A673 (cell line): Measurements from ENCODE around the gene PCP2. TPM values are rescaled to one million over a fixed set of nuclear protein-coding genes. Genes with fewer than 3 reads are reported as not detected.
A peak's percentile ranks its signal among the peaks of the same experiment; 100 is the strongest.

Source experiments
- BruUV-seq: library from RNA; stranded (reverse); fragments of 400-500 nt; replicated peaks from 2 replicates; lab custom pipeline; 2021; lab: Mats Ljungman, UMichigan
- CTCF ChIA-PET: fragments of 300-600 bp; sonication (Branson Sonifier 250); formaldehyde crosslinking; loops from one replicate; lab custom pipeline; 2022; ENCODE audit warnings: antibody characterized with exemption; lab: Charles Lee
- POLR2A ChIA-PET: fragments of 300-600 bp; sonication (Branson Sonifier 250); formaldehyde crosslinking; loops from one replicate; lab custom pipeline; 2022; ENCODE audit warnings: antibody characterized with exemption; ENCODE audit not compliant: low non-redundant PET; lab: Charles Lee
- DNase-seq: peaks from one replicate; pipeline ENCODE4 v3.0.0-alpha.2; 2015; ENCODE audit warnings: low spot score
- H3K27ac ChIP-seq: fragments of 200-600 bp; sonication (generic); 2 replicates; pipeline ENCODE4 v1.5.1; 2016; ENCODE audit warnings: mixed run types, low read depth, mild to moderate bottlenecking, mixed read lengths, antibody characterized with exemption, low read length; ENCODE audit not compliant: poor library complexity, severe bottlenecking
- H3K27me3 ChIP-seq: fragments of 200-600 bp; sonication (generic); replicated peaks from 2 replicates; pipeline ENCODE4 v1.6.1; 2017; ENCODE audit warnings: mixed run types, low read depth, mild to moderate bottlenecking, mixed read lengths, antibody characterized with exemption, low read length; ENCODE audit not compliant: insufficient read depth, poor library complexity
- H3K36me3 ChIP-seq: fragments of 200-600 bp; sonication (generic); 2 replicates; pipeline ENCODE4 v1.6.1; 2016; ENCODE audit warnings: mixed run types, mild to moderate bottlenecking, mixed read lengths, antibody characterized with exemption, low read length; ENCODE audit not compliant: insufficient read depth, poor library complexity, severe bottlenecking
- H3K4me1 ChIP-seq: fragments of 200-600 bp; sonication (generic); 2 replicates; pipeline ENCODE4 v1.6.1; 2017; ENCODE audit warnings: mixed run types, mild to moderate bottlenecking, mixed read lengths, antibody characterized with exemption, low read length; ENCODE audit not compliant: insufficient read depth, poor library complexity, severe bottlenecking
- H3K4me3 ChIP-seq: fragments of 200-600 bp; sonication (generic); 2 replicates; pipeline ENCODE4 v1.5.1; 2016; ENCODE audit warnings: low read depth, mixed run types, mild to moderate bottlenecking, mixed read lengths, low read length; ENCODE audit not compliant: poor library complexity, severe bottlenecking
- H3K9me3 ChIP-seq: fragments of 200-600 bp; sonication (generic); 2 replicates; pipeline ENCODE4 v1.6.1; 2016; ENCODE audit warnings: mixed run types, low read depth, mild to moderate bottlenecking, mixed read lengths, antibody characterized with exemption, low read length; ENCODE audit not compliant: poor library complexity, severe bottlenecking
- CTCF ChIP-seq: fragments of 300-800, 200-600 bp; sonication (generic); conservative IDR thresholded peaks from 2 replicates; pipeline ENCODE4 v1.5.1; 2017; ENCODE audit warnings: low read depth, mild to moderate bottlenecking, antibody characterized with exemption, low read length, moderate library complexity, mixed read lengths
- EZH2 ChIP-seq: fragments of 200-600 bp; sonication (generic); IDR thresholded peaks from 2 replicates; pipeline ENCODE4 v1.6.1; 2017; ENCODE audit warnings: borderline replicate concordance, low read depth, mild to moderate bottlenecking, mixed read lengths, antibody characterized with exemption, low read length; ENCODE audit not compliant: poor library complexity, severe bottlenecking
- intact Hi-C: fragments of 100-400 bp; cut with micrococcal nuclease; formaldehyde crosslinking; loops from one replicate; pipeline ENCODE4 v1.10.0; 2022; ENCODE audit not compliant: unreplicated experiment
- total RNA-seq: library from RNA; stranded (reverse); gene quantifications from 2 replicates; pipeline ENCODE4 v1.2.3, GENCODE V29; 2021

PCP2 gene
- total RNA-seq, 1 experiment from 2014 or later: not detected

GRCh38 chr19:7622933-7623685, 10.4 kb downstream of the PCP2 start:
- POLR2A ChIA-PET: no interaction called here
- no peak overlapping the region for H3K4me3 ChIP-seq
- TF ChIP-seq CTCF: no peak
- no peak for TF ChIP-seq EZH2
- no peaks in the 10 kb centered on the region for H3K9me3 ChIP-seq
- no peak for DNase-seq
- H3K27ac ChIP-seq: no peak overlapping the region
- intact Hi-C loops: no loop called here
- H3K36me3 ChIP-seq: peaks cover 31% of the 10 kb centered on the region
- H3K4me1 ChIP-seq: no peaks in the 10 kb centered on the region
- no peaks in the 10 kb centered on the region for H3K27me3 ChIP-seq
- no TSS peak for BruUV-seq
- CTCF ChIA-PET: no interaction called here

GRCh38 chr19:7620442-7621412, 12.8 kb downstream of the PCP2 start:
- Histone ChIP-seq H3K4me3 (no peak overlapping the region), H3K36me3 (peaks cover 25% of the 10 kb centered on the region), H3K27me3 (no peaks in the 10 kb centered on the region), H3K9me3 (no peaks in the 10 kb centered on the region), H3K4me1 (no peaks in the 10 kb centered on the region), H3K27ac (no peak overlapping the region)
- ChIA-PET CTCF (no interaction called here), POLR2A (no interaction called here)
- DNase-seq: no peak
- no TSS peak for BruUV-seq
- intact Hi-C loops: no loop called here
- TF ChIP-seq CTCF: no peak
- TF ChIP-seq EZH2: no peak

GRCh38 chr19:7619671-7620441, 13.7 kb downstream of the PCP2 start:
- Histone ChIP-seq H3K9me3 (no peaks in the 10 kb centered on the region), H3K36me3 (peaks cover 23% of the 10 kb centered on the region), H3K27me3 (no peaks in the 10 kb centered on the region), H3K27ac (no peak overlapping the region), H3K4me3 (no peak overlapping the region), H3K4me1 (no peaks in the 10 kb centered on the region)
- POLR2A ChIA-PET: no interaction called here
- DNase-seq: no peak
- CTCF ChIA-PET: no interaction called here
- TF ChIP-seq EZH2 (no peak), CTCF (no peak)
- BruUV-seq: TSS peak; percentile 65
- intact Hi-C loops: no loop called here
